SIG-M5 treated with dmso at 0.1 percent for 504 hours (cell line): Measurements from ENCODE around the gene ZSWIM6.
A peak's percentile ranks its signal among the peaks of the same experiment; 100 is the strongest.

Experiments used
- DNase-seq: peaks from one replicate; lab custom pipeline; 2025; ENCODE audit not compliant: unreplicated experiment; lab: John Stamatoyannopoulos, UW

ZSWIM6 gene

GRCh38 chr5:61357745-61358144 is 25.7 kb downstream of the ZSWIM6 start:
- no peak for DNase-seq

DNA sequence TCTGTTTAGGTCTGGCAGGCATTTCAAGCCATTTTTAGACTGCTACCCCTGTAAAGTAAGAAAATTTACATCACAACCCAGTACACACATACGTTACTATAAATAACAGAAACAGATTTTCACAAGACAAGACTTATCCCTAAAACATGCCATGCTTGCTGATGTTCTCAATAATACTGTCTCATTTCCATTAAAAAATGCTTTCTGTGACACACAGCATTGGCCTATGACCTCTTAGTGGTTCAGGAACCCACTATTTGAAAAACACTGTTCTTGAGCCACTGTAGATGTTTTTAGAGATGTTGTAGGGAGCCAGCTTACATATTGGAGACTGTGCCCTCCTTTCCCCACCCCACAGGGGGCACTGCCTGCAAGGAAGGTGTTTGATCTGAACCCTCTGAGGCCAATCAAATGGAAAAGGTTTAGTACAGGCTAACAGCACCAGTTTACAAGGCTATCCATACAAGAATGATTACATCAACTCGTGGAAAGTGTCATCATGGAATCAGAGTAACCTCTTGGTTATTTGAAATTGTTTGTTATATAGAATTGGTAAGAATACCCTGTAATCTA is 30.8 kb downstream of the ZSWIM6 start:
- DNase-seq, result no peak

DNA sequence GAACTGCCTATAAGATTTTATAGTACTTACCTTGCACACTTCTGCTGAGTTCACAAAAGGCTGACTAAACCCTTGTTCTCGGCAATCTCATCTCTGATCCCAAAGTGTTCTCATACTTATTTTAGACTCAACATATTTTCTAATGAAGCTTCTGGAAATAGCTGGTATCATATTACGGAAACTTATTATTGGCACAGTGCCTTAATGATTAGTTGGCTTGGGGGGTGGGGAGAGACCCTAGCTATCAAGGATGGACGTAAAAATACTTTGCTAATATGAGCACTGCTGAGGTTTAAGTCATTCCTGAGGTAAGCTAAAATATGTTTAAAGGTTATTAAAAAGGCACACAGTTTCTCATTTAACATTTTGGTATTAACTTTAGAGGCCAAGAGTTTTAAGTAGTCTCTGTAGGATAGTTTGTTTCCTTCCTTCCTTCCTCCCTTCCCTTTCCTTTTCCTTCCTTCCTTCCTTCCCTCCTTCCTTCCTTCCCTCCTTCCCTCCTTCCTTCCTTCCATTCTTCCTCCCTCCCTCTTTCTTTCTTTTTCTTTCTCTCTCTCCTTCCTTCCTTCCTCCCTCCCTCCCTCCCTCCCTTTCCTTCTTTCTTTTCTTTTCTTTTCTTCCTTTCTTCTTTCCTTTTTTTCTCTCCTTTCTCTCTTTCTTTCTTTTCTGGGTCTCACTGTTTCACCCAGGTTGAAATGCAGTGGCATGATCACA is 31.5 kb downstream of the ZSWIM6 start:
- DNase-seq, result no peak

- DNase-seq, result peak; percentile 11
Observed at GRCh38 chr5:61366497-61367240, 34.6 kb downstream of the ZSWIM6 start.

DNA sequence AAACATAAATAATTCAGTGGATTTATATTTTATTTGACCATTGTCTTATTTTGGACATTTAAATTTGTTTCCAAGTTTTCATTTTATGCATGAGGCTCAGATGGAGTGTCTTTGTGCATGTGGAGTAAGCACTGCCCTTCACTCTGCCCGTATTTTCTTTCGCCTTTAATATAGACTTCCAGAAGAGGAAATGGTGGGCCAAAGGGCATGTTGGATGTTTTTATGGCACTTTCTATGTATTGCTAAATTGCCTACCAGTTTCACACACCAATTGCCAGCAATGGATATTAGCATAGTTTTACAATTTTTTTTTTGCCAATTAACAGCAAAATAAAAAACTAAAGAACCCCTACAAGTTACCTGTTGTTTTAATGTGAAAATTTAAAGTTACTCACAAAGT is 38.4 kb downstream of the ZSWIM6 start:
- DNase-seq, result no peak

GRCh38 chr5:61371474-61371873 is 39.4 kb downstream of the ZSWIM6 start:
- no peak for DNase-seq

DNA sequence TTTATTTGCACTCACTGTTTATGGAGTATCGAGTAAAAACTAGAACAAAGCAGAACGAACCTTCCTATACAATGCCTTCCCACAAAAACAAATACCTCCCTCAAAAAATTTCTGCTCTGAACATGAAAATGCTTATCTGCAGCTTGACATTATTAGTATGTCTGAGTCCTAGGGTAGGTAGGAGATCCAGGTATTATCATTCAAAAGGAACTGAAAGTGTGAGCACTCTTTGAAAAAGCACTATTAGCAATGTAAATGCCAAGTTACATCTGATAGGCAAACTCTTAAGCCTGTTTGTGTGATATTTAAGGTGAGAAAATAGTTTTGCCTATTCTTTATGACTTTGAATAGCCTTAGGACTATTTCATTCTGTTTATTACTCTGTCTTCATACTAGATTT is 47.6 kb downstream of the ZSWIM6 start:
- DNase-seq, result no peak

- no peak for DNase-seq
Observed at GRCh38 chr5:61381968-61382367, 49.9 kb downstream of the ZSWIM6 start.

GRCh38 chr5:61385627-61386026 is 53.6 kb downstream of the ZSWIM6 start:
- no peak for DNase-seq

- DNase-seq, result no peak
Observed at GRCh38 chr5:61386045-61386800, 54.2 kb downstream of the ZSWIM6 start.

DNA sequence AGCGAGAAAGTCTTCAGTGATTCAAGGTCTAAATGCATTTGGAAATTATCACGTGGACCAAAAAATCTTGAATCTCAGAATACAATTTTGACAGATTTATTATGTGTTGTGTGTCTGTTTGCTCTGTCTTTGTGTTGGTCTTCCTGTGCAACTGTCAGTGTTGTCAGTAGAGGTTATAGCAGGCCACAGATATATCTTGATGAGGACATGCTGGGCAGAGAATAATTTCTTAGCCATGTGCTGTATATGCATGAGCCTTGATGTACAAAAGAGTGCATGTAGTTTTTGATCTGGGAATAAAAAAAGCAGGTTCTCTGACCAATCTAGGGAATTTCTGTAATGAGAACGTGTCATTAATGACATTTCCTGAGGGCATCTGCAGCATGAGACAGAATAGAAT is 57.6 kb downstream of the ZSWIM6 start:
- no peak for DNase-seq

- DNase-seq, result no peak
Observed at GRCh38 chr5:61394078-61394704, 62.1 kb downstream of the ZSWIM6 start.

DNA sequence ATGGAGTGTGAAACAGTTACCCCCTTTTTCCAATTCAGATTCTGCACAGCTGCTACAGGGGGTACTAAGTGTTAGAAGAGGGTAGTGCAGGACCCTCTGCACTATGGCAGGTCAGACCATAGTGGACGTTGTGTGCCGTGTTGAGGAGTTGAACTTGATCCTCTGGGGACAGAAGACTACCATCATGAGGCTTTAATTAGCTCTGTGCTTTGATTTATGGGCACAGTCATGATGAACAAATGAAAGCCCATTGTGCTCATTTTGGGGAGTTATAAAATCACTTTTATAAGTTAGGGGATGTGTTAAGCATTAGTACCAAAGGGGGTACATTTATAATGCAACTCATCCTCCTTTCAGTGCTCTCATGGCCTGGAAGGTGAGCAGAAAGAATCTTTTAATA is 62.7 kb downstream of the ZSWIM6 start:
- DNase-seq, result no peak

- no peak for DNase-seq
Observed at GRCh38 chr5:61397238-61397637, 65.2 kb downstream of the ZSWIM6 start.

GRCh38 chr5:61397937-61398336 is 65.9 kb downstream of the ZSWIM6 start:
- DNase-seq, result no peak

GRCh38 chr5:61398440-61398839 is 66.4 kb downstream of the ZSWIM6 start:
- no peak for DNase-seq

DNA sequence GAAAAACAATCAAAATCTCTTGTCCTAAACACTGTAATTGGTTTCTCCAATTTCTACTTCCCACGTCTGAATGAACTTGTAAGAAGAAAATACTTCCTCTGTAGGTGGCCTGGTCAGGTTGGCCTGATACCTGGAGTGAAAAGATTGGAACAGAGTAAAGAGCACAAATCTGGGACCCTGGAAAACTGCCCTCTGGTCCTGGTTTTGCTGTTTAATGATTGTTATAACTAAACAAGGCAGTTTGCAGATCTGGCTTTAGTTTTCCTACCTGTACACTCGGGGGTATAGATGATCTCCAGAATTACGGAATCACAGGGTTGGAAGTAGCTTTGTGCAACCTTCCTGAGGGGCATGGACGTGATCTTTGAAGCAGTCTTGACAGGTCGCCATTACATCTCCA is 67.6 kb downstream of the ZSWIM6 start:
- no peak for DNase-seq

DNA sequence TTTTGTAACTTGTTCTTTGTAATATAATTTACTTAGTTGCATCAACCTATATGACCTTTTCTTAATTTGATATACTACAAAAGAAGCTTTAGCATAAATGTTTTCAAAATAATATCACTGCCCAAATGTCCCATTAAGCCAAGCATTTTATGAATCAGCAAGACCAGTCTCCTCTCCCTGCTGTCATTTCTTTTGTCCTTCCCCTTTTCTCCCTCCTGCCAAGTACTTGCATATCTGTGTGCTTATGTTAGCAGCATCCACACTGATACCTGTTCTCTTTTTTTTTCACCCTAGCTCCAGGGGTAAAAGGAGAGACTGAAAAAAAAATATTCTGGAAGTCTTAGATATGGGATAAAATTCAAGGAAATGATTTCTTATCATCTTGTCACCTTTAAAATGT is 69.7 kb downstream of the ZSWIM6 start:
- DNase-seq, result no peak

GRCh38 chr5:61402244-61402823 is 70.3 kb downstream of the ZSWIM6 start:
- DNase-seq, result peak; percentile 5

DNA sequence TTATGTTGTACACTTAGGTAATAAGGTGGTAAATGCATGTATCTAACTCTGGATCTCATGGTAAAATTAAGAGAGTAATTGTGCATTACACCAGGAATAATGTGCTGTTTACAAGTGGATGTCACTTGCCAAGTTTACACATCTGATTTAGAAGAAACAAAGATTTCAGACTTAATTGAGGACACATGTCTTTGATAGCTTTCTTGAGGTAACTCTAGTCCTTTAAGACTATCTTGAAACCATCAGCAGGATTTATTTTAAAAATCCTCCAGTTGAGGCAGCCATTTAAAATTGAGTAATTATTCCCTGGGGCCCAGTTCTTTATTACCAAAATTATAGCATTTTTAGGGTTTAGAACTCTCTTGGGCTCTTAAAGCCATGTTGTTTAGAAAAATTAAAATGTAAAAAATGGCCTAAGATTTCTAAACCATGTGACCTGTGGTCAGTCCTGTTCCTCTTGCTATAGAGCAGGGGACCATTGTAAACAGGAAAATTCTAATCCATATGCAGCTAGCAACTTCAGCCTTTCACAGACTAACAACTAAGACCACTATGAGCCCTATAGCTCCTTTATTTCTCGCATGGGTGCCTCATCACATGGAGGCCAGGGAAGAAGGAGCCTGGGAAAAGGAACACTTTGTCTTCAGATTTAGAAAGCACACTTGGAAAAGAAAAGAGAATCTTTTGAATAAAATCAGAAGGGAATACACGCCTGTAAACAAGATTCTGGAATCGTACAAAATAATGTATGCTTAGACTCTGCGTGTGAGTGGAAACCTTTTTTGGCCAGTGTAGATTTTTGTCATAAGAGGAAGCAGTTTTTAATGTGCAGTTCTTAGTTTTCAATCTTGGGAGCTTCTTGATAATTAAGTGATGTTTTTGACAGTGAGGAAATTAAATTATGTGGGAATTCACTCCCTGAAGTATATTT is 71.2 kb downstream of the ZSWIM6 start:
- DNase-seq, result no peak
